HEK293 (cell line): ENCODE data around the gene GNS.

Source experiments
- CTCF ChIA-PET: fragments of 350-600 bp; formaldehyde crosslinking; extraction: SDS; loops from one replicate; lab custom pipeline; 2021; ENCODE audit warnings: antibody characterized with exemption; lab: Yijun Ruan, JAX
- POLR2A ChIA-PET: fragments of 300-600 bp; formaldehyde crosslinking; extraction: SDS; loops from one replicate; lab custom pipeline; 2020; ENCODE audit warnings: antibody characterized with exemption, inconsistent platforms; lab: Yijun Ruan, JAX
- H3K27ac ChIP-seq: fragments of 200-500 bp; sonication (Bioruptor generic); 2 replicates; pipeline ENCODE4 v1.5.1; 2014; ENCODE audit warnings: low read depth, low read length, control low read depth, inconsistent platforms; ENCODE audit errors: extremely low read depth
- H3K36me3 ChIP-seq, 2 experiments: fragments of 200-500 bp in 1 of 2; sonication (Bioruptor generic) in 1 of 2; 1 replicate in 1 of 2; 2 replicates in 1 of 2; pipeline ENCODE4 v1.5.1; 2014 to 2017; ENCODE audit warnings: inconsistent platforms in 2 of 2, low read length in 2 of 2; ENCODE audit not compliant: control insufficient read depth in 2 of 2, insufficient read depth in 1 of 2
- H3K4me1 ChIP-seq: fragments of 200-500 bp; sonication (Bioruptor generic); 2 replicates; pipeline ENCODE4 v1.5.1; 2014; ENCODE audit warnings: mild to moderate bottlenecking, low read length, inconsistent platforms; ENCODE audit not compliant: control insufficient read depth, insufficient read depth
- H3K4me3 ChIP-seq: 2 replicates; pipeline ENCODE4 v1.5.1; 2011; ENCODE audit warnings: low read depth, mild to moderate bottlenecking, control low read depth, low read length, moderate library complexity
- H3K9me3 ChIP-seq: fragments of 200-500 bp; sonication (Bioruptor generic); 2 replicates; pipeline ENCODE4 v1.5.1; 2014; ENCODE audit warnings: low read depth, low read length, inconsistent platforms; ENCODE audit not compliant: control insufficient read depth, insufficient read depth
- AEBP2 ChIP-seq: fragments of 450-650 bp; formaldehyde crosslinking; IDR thresholded peaks from 2 replicates; pipeline ENCODE4 v1.5.1; 2016; ENCODE audit warnings: missing biosample characterization, missing genetic modification characterization, borderline replicate concordance
- KLF7 ChIP-seq: fragments of 450-650 bp; formaldehyde crosslinking; IDR thresholded peaks from 2 replicates; pipeline ENCODE4 v1.5.1; 2016; ENCODE audit warnings: missing biosample characterization, missing genetic modification characterization, borderline replicate concordance
- PRDM1 ChIP-seq: fragments of 450-650 bp; formaldehyde crosslinking; IDR thresholded peaks from 2 replicates; pipeline ENCODE4; 2016; ENCODE audit warnings: missing biosample characterization, missing genetic modification characterization
- TCF7L2 ChIP-seq: IDR thresholded peaks from 2 replicates; pipeline ENCODE4 v1.6.1; 2011; ENCODE audit warnings: low read depth, mild to moderate bottlenecking, inconsistent platforms, low read length, moderate library complexity, borderline replicate concordance
- WT1 ChIP-seq: fragments of 450-650 bp; formaldehyde crosslinking; IDR thresholded peaks from 2 replicates; pipeline ENCODE4 v1.5.1; 2016; ENCODE audit warnings: missing biosample characterization, missing genetic modification characterization
- ZEB2 ChIP-seq: fragments of 450-650 bp; formaldehyde crosslinking; IDR thresholded peaks from 2 replicates; pipeline ENCODE4 v1.5.1; 2016; ENCODE audit warnings: missing biosample characterization, missing genetic modification characterization
- ZNF133 ChIP-seq: fragments of 450-650 bp; formaldehyde crosslinking; IDR thresholded peaks from 2 replicates; pipeline ENCODE4 v1.5.1; 2016; ENCODE audit warnings: missing biosample characterization, missing genetic modification characterization
- ZNF24 ChIP-seq: fragments of 450-650 bp; formaldehyde crosslinking; IDR thresholded peaks from 2 replicates; pipeline ENCODE4 v1.5.1; 2016; ENCODE audit warnings: missing biosample characterization, missing genetic modification characterization
- ZNF362 ChIP-seq: fragments of 450-650 bp; formaldehyde crosslinking; IDR thresholded peaks from 2 replicates; pipeline ENCODE4 v1.5.1; 2016; ENCODE audit warnings: missing biosample characterization, missing genetic modification characterization
- ZNF426 ChIP-seq: fragments of 450-650 bp; formaldehyde crosslinking; IDR thresholded peaks from 2 replicates; pipeline ENCODE4 v1.5.1; 2017; ENCODE audit warnings: missing biosample characterization, missing genetic modification characterization, mild to moderate bottlenecking, inconsistent platforms, moderate library complexity
- ZNF501 ChIP-seq: fragments of 450-650 bp; formaldehyde crosslinking; IDR thresholded peaks from 2 replicates; pipeline ENCODE4 v1.5.1; 2016; ENCODE audit warnings: missing biosample characterization, missing genetic modification characterization
- ZNF639 ChIP-seq: fragments of 450-650 bp; formaldehyde crosslinking; IDR thresholded peaks from 2 replicates; pipeline ENCODE4 v1.5.1; 2016; ENCODE audit warnings: missing biosample characterization, missing genetic modification characterization
- ZNF837 ChIP-seq: fragments of 450-650 bp; formaldehyde crosslinking; IDR thresholded peaks from 2 replicates; pipeline ENCODE4 v1.5.1; 2016; ENCODE audit warnings: missing biosample characterization, missing genetic modification characterization
- ZSCAN16 ChIP-seq: fragments of 450-650 bp; formaldehyde crosslinking; IDR thresholded peaks from 2 replicates; pipeline ENCODE4 v1.5.1; 2016; ENCODE audit warnings: missing biosample characterization, missing genetic modification characterization
- ZSCAN30 ChIP-seq: fragments of 450-650 bp; IDR thresholded peaks from 2 replicates; pipeline ENCODE4 v1.5.1; 2018; ENCODE audit warnings: missing biosample characterization, mild to moderate bottlenecking, missing genetic modification characterization, moderate library complexity
- TF ChIP-seq, protein P1 (sequence below): fragments of 450-650 bp; formaldehyde crosslinking; IDR thresholded peaks from 2 replicates; pipeline ENCODE4 v1.5.1; 2017; ENCODE audit warnings: missing biosample characterization, missing genetic modification characterization
- TF ChIP-seq, protein P2 (sequence below): IDR thresholded peaks from 2 replicates; pipeline ENCODE4 v1.6.1; 2011; ENCODE audit warnings: mild to moderate bottlenecking, low read depth, low read length, borderline replicate concordance

GNS gene

DNA sequence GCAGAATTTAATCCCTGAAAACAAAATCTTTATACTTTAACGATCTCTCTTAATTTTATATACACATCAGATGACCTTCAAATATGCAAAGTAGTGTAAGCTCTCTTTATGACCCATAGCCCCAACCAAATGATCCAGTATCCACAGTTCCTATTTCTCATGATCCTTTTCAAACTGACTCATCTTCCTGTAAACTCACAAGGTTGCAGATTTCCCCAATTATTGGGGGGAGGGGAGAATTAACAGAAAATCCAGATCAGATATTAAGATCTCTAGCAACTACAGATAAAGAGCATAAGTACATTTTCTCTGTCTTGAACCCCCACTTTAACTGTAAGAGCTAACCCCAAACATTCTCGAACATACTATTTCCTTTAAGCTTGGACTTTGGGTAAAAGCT lies 12.5 kb downstream of the GNS start (continued):
- TF ChIP-seq, protein P1, sequence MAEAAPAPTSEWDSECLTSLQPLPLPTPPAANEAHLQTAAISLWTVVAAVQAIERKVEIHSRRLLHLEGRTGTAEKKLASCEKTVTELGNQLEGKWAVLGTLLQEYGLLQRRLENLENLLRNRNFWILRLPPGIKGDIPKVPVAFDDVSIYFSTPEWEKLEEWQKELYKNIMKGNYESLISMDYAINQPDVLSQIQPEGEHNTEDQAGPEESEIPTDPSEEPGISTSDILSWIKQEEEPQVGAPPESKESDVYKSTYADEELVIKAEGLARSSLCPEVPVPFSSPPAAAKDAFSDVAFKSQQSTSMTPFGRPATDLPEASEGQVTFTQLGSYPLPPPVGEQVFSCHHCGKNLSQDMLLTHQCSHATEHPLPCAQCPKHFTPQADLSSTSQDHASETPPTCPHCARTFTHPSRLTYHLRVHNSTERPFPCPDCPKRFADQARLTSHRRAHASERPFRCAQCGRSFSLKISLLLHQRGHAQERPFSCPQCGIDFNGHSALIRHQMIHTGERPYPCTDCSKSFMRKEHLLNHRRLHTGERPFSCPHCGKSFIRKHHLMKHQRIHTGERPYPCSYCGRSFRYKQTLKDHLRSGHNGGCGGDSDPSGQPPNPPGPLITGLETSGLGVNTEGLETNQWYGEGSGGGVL: no peak
- TF ChIP-seq ZNF24 (tag by site-specific recombination): no peak
- TF ChIP-seq ZNF501 (tag by site-specific recombination): no peak
- TF ChIP-seq, protein P2, sequence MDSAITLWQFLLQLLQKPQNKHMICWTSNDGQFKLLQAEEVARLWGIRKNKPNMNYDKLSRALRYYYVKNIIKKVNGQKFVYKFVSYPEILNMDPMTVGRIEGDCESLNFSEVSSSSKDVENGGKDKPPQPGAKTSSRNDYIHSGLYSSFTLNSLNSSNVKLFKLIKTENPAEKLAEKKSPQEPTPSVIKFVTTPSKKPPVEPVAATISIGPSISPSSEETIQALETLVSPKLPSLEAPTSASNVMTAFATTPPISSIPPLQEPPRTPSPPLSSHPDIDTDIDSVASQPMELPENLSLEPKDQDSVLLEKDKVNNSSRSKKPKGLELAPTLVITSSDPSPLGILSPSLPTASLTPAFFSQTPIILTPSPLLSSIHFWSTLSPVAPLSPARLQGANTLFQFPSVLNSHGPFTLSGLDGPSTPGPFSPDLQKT: no peak
- no peak for TF ChIP-seq KLF7 (tag by site-specific recombination)
- no peak for TF ChIP-seq ZNF639 (tag by site-specific recombination)
- TF ChIP-seq ZEB2: no peak
- TF ChIP-seq ZNF133 (tag by site-specific recombination): no peak

- ChIA-PET POLR2A (no interaction called here), CTCF (interaction anchor here (0.6 kb wide), 1 partner anchor 184 kb away, joined by 3 read pairs; no protein-coding TSS in a partner anchor)
- Histone ChIP-seq H3K27ac (no peak overlapping the region), H3K36me3 (peaks cover 22 to 79% of the 10 kb centered on the region in 2 experiments), H3K4me3 (no peak overlapping the region), H3K4me1 (no peaks in the 10 kb centered on the region), H3K9me3 (no peaks in the 10 kb centered on the region)
- TF ChIP-seq ZNF837 (tag by site-specific recombination): no peak
- TF ChIP-seq AEBP2 (tag by site-specific recombination): no peak
- no peak for TF ChIP-seq ZEB2
- TF ChIP-seq PRDM1 (tag by site-specific recombination): no peak
- TF ChIP-seq TCF7L2: no peak
- TF ChIP-seq ZNF362 (tag by site-specific recombination): no peak
These were observed 13.2 kb downstream of the GNS start for GRCh38 chr12:64745980-64746379.

DNA sequence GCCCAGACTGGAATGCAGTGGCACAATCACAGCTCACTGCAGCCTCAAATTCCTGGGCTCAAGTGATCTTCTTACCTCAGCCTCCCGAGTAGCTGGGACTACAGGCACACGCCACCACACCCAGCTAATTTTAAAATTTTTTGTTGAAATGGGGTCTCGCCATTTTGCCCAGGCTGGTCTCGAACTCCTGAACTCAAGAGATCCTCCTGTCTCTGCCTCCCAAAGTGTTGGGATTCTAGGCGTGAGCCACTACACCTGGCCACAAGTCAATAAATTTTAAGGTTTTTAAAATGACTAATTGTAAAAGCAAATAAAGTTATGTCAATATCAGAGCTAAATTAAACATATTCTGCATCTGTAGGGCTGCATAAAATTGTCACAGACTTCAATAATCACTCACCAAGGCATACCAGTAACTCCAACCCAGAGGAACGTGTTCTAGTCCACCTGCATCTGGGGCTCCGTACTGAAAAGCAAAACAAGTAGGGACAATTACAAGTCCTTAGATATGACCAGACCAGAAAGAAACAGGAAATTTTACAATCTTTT lies 13.9 kb downstream of the GNS start:
- CTCF ChIA-PET: interaction anchor here (0.6 to 1.0 kb wide), 2 partner anchors 57 to 184 kb away, joined by 3 read pairs; no protein-coding TSS in a partner anchor
- Histone ChIP-seq H3K9me3 (no peaks in the 10 kb centered on the region), H3K4me3 (no peak overlapping the region), H3K4me1 (no peaks in the 10 kb centered on the region), H3K36me3 (peaks cover 16 to 77% of the 10 kb centered on the region in 2 experiments), H3K27ac (no peak overlapping the region)
- POLR2A ChIA-PET: interaction anchor here (0.7 kb wide), 1 partner anchor 48 kb away, joined by 9 read pairs; no protein-coding TSS in a partner anchor
- TF ChIP-seq ZSCAN16 (tag by site-specific recombination) (no peak), WT1 (no peak), ZSCAN30 (tag by site-specific recombination) (no peak), ZNF426 (tag by site-specific recombination) (no peak)
